Bronchial epithelial cell (primary cell): ENCODE data around the gene SIK3. TPM values are rescaled to one million over a fixed set of nuclear protein-coding genes. Genes with fewer than 3 reads are reported as not detected.
A peak's percentile ranks its signal among the peaks of the same experiment; 100 is the strongest.

Experiments used
- DNase-seq: peaks from one replicate; pipeline ENCODE4 v3.0.0-alpha.2; 2010; ENCODE audit warnings: low read depth
- FAIRE-seq: peaks from 2 replicates; lab custom pipeline; 2011; peaks lifted over from hg19 to GRCh38; lab: Jason Lieb, UNC
- H3K27me3 ChIP-seq: 2 replicates; pipeline ENCODE4 v1.5.1; 2011; ENCODE audit warnings: low read length; ENCODE audit not compliant: control insufficient read depth, insufficient read depth
- H3K36me3 ChIP-seq: 2 replicates; pipeline ENCODE4 v1.5.1; 2011; ENCODE audit warnings: low read length; ENCODE audit not compliant: control insufficient read depth, insufficient read depth
- H3K4me3 ChIP-seq: 2 replicates; pipeline ENCODE4 v1.5.1; 2011; ENCODE audit warnings: mild to moderate bottlenecking, low read depth, low read length, control low read depth
- total RNA-seq: library from RNA; depleted of rRNA; stranded (reverse); fragments of >200 nt; gene quantifications from 2 replicates; pipeline ENCODE4 v1.2.1, GENCODE V29; 2014
- TF ChIP-seq, protein P1 (sequence below): IDR thresholded peaks from 2 replicates; pipeline ENCODE4 v1.5.1; 2011; ENCODE audit warnings: mild to moderate bottlenecking, moderate library complexity, low read length, control low read depth, inconsistent platforms; ENCODE audit not compliant: insufficient read depth, severe bottlenecking

SIK3 gene
- total RNA-seq, 1 donor from 2014 or later: 6.8 TPM

DNA sequence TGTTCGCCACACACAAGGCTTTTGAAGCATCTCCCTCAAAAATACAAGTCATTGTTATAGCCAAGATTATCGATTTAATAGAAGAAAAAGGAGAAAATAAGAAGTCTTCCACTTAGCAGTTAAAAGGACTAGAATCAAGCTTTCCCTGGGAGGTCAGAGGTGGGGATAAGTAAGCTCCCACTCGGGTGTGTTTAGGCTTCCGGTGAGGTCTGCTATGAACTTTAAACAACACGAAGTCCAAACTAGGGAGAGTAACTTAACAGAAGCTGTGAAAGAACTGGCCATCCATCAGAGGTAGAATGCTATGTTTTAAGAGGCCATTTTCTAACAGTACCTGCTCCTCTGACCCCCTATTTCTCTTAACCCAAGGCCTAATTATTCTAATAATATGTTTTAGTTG, 169.4 kb downstream of the SIK3 start:
- FAIRE-seq (no peak), DNase-seq (no peak)
- peaks cover 3% of the 10 kb centered on the region for H3K36me3 ChIP-seq
- TF ChIP-seq, protein P1, sequence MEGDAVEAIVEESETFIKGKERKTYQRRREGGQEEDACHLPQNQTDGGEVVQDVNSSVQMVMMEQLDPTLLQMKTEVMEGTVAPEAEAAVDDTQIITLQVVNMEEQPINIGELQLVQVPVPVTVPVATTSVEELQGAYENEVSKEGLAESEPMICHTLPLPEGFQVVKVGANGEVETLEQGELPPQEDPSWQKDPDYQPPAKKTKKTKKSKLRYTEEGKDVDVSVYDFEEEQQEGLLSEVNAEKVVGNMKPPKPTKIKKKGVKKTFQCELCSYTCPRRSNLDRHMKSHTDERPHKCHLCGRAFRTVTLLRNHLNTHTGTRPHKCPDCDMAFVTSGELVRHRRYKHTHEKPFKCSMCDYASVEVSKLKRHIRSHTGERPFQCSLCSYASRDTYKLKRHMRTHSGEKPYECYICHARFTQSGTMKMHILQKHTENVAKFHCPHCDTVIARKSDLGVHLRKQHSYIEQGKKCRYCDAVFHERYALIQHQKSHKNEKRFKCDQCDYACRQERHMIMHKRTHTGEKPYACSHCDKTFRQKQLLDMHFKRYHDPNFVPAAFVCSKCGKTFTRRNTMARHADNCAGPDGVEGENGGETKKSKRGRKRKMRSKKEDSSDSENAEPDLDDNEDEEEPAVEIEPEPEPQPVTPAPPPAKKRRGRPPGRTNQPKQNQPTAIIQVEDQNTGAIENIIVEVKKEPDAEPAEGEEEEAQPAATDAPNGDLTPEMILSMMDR: no peak
- H3K27me3 ChIP-seq: no peaks in the 10 kb centered on the region
- H3K4me3 ChIP-seq: no peak overlapping the region

DNA sequence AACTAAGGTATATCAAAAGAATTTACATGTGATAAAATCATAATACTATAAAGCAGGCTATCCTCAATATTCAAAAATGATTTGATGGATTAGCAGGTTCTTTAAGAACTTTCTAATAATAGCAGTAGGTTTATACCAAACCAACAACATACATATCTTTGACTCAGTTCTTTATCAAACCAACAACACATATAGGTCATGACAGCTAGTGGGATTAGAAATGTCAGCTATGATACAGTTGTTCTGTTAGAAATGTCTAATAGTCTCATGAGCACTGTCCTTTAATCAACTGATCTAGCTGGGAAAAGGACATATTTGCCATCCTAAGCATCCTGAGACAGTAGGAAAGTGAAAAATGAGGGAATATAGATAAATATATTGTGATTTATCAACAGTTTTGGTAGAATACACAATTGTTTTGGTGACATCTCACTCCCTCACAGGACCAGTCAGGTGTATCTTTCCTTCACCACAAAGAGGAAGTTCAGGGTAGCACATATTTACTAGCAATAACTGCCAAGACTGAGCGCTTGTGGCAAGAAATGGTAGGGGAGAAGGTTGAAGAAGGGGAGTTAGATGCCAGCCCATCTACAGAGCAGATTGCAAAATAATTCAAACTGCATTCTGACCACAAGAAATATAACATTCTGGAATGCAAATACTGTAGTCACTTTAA, 170.0 kb downstream of the SIK3 start:
- Histone ChIP-seq H3K36me3 (peaks cover 3% of the 10 kb centered on the region), H3K27me3 (no peaks in the 10 kb centered on the region), H3K4me3 (no peak overlapping the region)
- TF ChIP-seq, protein P1: no peak
- DNase-seq (no peak), FAIRE-seq (no peak)

DNA sequence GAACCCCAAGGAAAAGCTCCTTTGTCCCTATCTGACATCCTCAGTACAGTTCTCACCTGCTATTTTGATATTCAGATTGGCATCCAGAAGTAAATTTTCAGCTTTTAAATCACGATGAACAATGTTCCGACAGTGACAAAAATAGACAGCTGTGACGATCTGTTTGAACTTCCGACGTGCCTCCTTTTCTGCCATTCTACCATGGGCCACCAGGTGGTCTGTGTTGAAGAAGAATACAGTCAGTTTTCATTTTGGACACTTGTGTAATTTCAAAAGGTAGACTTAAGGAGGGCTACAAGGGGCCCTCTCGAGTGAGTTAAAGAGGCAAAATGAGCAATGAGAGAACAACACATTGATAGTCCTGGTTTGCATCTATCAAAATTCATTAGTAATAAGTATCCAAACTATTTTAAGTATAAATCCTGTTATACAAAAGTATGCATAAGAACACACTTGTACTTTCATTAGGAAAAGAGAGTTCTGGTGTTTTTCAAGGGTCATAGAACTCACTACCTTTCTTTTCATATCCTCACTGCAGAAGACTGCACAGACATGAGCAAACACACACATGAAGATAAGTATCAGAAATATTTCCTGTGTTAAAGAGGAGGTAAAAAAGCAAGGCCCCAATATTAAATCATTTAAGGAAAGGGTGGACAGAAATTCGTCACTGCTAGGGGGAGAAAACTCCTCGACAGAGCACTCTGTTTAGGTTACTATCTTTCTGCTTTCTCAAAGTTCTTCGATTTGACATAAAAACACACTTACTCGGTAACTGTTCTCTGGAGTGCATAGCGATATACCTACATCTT, 170.9 kb downstream of the SIK3 start:
- TF ChIP-seq, protein P1: peak; percentile 13
- no peak for FAIRE-seq
- peaks cover 3% of the 10 kb centered on the region for H3K36me3 ChIP-seq
- no peak overlapping the region for H3K4me3 ChIP-seq
- DNase-seq: no peak
- no peaks in the 10 kb centered on the region for H3K27me3 ChIP-seq

DNA sequence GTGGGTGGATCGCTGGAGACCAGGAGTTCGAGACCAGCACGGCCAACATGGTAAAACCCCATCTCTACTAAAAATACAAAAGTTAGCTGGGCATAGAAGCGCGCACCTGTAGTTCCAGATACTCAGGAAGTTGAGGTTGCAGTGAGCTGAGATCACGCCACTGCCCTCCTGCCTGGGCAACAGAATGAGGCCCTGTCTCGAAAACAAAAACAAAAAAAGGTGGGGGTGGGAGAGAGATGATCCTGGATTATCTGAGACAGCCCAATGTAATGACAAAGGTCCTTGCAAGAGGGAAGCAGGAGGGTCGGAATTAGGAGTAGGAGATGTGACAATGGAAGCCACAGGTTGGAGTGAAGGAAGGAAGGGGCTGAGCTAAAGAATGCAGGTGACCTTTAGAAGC, 173.2 kb downstream of the SIK3 start:
- no peak for FAIRE-seq
- Histone ChIP-seq H3K27me3 (no peaks in the 10 kb centered on the region), H3K4me3 (no peak overlapping the region), H3K36me3 (peaks cover 3% of the 10 kb centered on the region)
- no peak for DNase-seq
- TF ChIP-seq, protein P1: no peak

DNA sequence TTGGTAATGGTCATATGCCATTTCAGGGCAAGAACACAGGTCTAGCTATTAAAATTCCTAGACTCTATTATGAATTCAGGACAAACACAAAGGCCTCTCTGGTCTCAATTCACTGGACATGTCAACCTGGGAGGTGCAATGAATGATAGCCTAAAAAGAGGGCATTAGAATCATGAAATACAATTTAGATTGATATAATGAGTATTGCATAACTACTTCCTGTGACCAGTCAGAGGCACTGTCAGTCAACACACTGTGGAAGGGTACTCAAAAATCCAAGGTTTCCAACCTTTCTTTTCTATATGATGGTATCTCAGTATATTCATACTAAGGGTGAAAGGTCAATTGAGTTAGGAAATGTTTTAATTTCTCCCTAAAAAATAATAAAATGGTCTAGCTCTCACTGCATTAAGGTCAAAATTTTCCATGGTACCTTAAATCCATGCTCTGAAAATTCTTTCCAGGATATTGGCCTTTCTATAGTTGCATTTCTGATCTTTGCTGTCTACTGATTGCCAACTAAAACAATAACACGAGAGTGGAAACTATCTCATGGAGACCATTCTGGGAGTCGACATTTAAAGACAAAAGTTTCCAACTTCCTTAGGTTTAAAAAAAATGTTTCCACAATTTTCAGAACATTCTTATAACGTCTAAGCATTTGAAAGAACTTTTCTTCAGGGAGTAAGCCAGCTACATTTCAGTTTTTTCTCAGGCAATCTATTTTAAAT, 179.1 kb downstream of the SIK3 start:
- Histone ChIP-seq H3K27me3 (no peaks in the 10 kb centered on the region), H3K4me3 (no peak overlapping the region), H3K36me3 (no peaks in the 10 kb centered on the region)
- no peak for DNase-seq
- FAIRE-seq: no peak
- TF ChIP-seq, protein P1: no peak
